KMS-11 (cell line): ENCODE results near the gene ITPRID2.

Experiments
- H2AFZ ChIP-seq: fragments of 200-600 bp; sonication (generic); 2 replicates; pipeline ENCODE4 v1.6.1; 2016; ENCODE audit warnings: antibody characterized with exemption, mixed run types, low read depth
- H3K27ac ChIP-seq: fragments of 200-600 bp; sonication (generic); 2 replicates; pipeline ENCODE4 v1.6.1; 2016; ENCODE audit warnings: mild to moderate bottlenecking, mixed run types
- H3K27me3 ChIP-seq: fragments of 200-600 bp; sonication (generic); 2 replicates; pipeline ENCODE4 v1.6.1; 2017; ENCODE audit warnings: mild to moderate bottlenecking, low read depth, mixed run types, moderate library complexity; ENCODE audit not compliant: insufficient read depth
- H3K36me3 ChIP-seq: fragments of 200-600 bp; sonication (generic); 2 replicates; pipeline ENCODE4 v1.6.1; 2017; ENCODE audit warnings: mild to moderate bottlenecking, mixed run types; ENCODE audit not compliant: insufficient read depth
- H3K4me1 ChIP-seq: fragments of 200-600 bp; sonication (generic); 2 replicates; pipeline ENCODE4 v1.6.1; 2016; ENCODE audit warnings: mild to moderate bottlenecking, low read depth, mixed run types; ENCODE audit not compliant: poor library complexity, severe bottlenecking
- H3K4me2 ChIP-seq: fragments of 200-600 bp; sonication (generic); 2 replicates; pipeline ENCODE4 v1.7.0; 2016; ENCODE audit warnings: mild to moderate bottlenecking, mixed run types
- H3K4me3 ChIP-seq: fragments of 200-600 bp; sonication (generic); IDR thresholded peaks from 2 replicates; pipeline ENCODE4 v1.6.1; 2017; ENCODE audit warnings: low read depth, low read length, mixed read lengths; ENCODE audit not compliant: insufficient read depth
- H3K79me2 ChIP-seq: fragments of 200-600 bp; sonication (generic); 2 replicates; pipeline ENCODE4 v1.6.1; 2016; ENCODE audit warnings: low read depth, mixed run types; ENCODE audit not compliant: insufficient read depth
- H3K9ac ChIP-seq: fragments of 200-600 bp; sonication (generic); 2 replicates; pipeline ENCODE4 v1.6.1; 2016; ENCODE audit warnings: mild to moderate bottlenecking, mixed run types
- H4K20me1 ChIP-seq: fragments of 200-600 bp; sonication (generic); 2 replicates; pipeline ENCODE4 v1.6.1; 2016; ENCODE audit warnings: mild to moderate bottlenecking, mixed run types; ENCODE audit not compliant: insufficient read depth
- CTCF ChIP-seq: fragments of 200-600 bp; sonication (generic); conservative IDR thresholded peaks from 2 replicates; pipeline ENCODE4 v1.6.1; 2017; ENCODE audit warnings: low read depth, mild to moderate bottlenecking, antibody characterized with exemption, low read length, moderate library complexity, mixed read lengths

The ITPRID2 gene

GRCh38 chr2:181882246-181883020, 9.1 kb upstream of the ITPRID2 start:
- Histone ChIP-seq H3K4me1 (no peaks in the 10 kb centered on the region), H4K20me1 (no peaks in the 10 kb centered on the region), H2AFZ (no peak overlapping the region), H3K27me3 (no peaks in the 10 kb centered on the region), H3K9ac (no peak overlapping the region), H3K79me2 (no peaks in the 10 kb centered on the region), H3K27ac (no peak overlapping the region), H3K4me3 (no peak overlapping the region), H3K4me2 (no peak overlapping the region), H3K36me3 (no peaks in the 10 kb centered on the region)
- no peak for TF ChIP-seq CTCF

GRCh38 chr2:181884601-181885000, 6.9 kb upstream of the ITPRID2 start:
- Histone ChIP-seq H3K36me3 (no peaks in the 10 kb centered on the region), H3K4me1 (no peaks in the 10 kb centered on the region), H4K20me1 (no peaks in the 10 kb centered on the region), H3K27me3 (no peaks in the 10 kb centered on the region), H3K27ac (no peak overlapping the region), H3K4me3 (no peak overlapping the region), H3K79me2 (no peaks in the 10 kb centered on the region), H3K9ac (no peak overlapping the region), H3K4me2 (no peak overlapping the region), H2AFZ (no peak overlapping the region)
- TF ChIP-seq CTCF = no peak

- TF ChIP-seq CTCF = no peak
- H3K27ac ChIP-seq = no peak overlapping the region
- no peaks in the 10 kb centered on the region for H3K79me2 ChIP-seq
- H3K4me1 ChIP-seq = no peaks in the 10 kb centered on the region
- no peaks in the 10 kb centered on the region for H3K27me3 ChIP-seq
- no peaks in the 10 kb centered on the region for H3K36me3 ChIP-seq
- no peak overlapping the region for H3K4me2 ChIP-seq
- no peak overlapping the region for H2AFZ ChIP-seq
- no peaks in the 10 kb centered on the region for H4K20me1 ChIP-seq
- no peak overlapping the region for H3K4me3 ChIP-seq
- no peak overlapping the region for H3K9ac ChIP-seq
Observed at GRCh38 chr2:181885096-181885495, 6.4 kb upstream of the ITPRID2 start.

GRCh38 chr2:181886192-181886591, 5.3 kb upstream of the ITPRID2 start:
- Histone ChIP-seq H3K4me3 (no peak overlapping the region), H3K4me1 (peaks cover 6% of the 10 kb centered on the region), H4K20me1 (no peaks in the 10 kb centered on the region), H3K79me2 (no peaks in the 10 kb centered on the region), H3K9ac (no peak overlapping the region), H3K27me3 (no peaks in the 10 kb centered on the region), H3K4me2 (no peak overlapping the region), H2AFZ (no peak overlapping the region), H3K27ac (no peak overlapping the region), H3K36me3 (no peaks in the 10 kb centered on the region)
- no peak for TF ChIP-seq CTCF
